Right renal pelvis (tissue), 4 donors: ENCODE measurements around the gene RBM19. TPM values are rescaled to one million over a fixed set of nuclear protein-coding genes. Genes with fewer than 3 reads are reported as not detected.
"Not testable (repeated sequence)": the region's sequence is repeated elsewhere in the genome, so short reads cannot be mapped to it uniquely, and the experiment has no call there.

Source experiments
- DNase-seq, 4 donors: peaks; one replicate each; pipeline ENCODE4 v3.0.0-alpha.2; 2013; ENCODE audit warnings: low read depth in 4 of 4, low spot score in 3 of 4, missing footprints in 1 of 4
- polyA plus RNA-seq, 4 donors: library from polyadenylated mRNA; unstranded; fragments of 120-200 nt; gene quantifications; one replicate each; pipeline ENCODE4 v1.2.1, GENCODE V29; 2013; ENCODE audit not compliant: insufficient read length in 4 of 4

The RBM19 gene
- 10 to 100 TPM; 23.3 to 28.1 (median 27.0) TPM for polyA plus RNA-seq

GRCh38 chr12:113965951-113966797 is at the start of gene RBM19:
Gene RBM19 (minus strand): TSS chr12:113966325. CDS start chr12:113966227, 98 bp downstream.
- DNase-seq, result peak; percentile 97 to 98 (median 98)

GRCh38 chr12:114015851-114016250 is 49.7 kb upstream of the RBM19 start:
- no peak for DNase-seq

DNA sequence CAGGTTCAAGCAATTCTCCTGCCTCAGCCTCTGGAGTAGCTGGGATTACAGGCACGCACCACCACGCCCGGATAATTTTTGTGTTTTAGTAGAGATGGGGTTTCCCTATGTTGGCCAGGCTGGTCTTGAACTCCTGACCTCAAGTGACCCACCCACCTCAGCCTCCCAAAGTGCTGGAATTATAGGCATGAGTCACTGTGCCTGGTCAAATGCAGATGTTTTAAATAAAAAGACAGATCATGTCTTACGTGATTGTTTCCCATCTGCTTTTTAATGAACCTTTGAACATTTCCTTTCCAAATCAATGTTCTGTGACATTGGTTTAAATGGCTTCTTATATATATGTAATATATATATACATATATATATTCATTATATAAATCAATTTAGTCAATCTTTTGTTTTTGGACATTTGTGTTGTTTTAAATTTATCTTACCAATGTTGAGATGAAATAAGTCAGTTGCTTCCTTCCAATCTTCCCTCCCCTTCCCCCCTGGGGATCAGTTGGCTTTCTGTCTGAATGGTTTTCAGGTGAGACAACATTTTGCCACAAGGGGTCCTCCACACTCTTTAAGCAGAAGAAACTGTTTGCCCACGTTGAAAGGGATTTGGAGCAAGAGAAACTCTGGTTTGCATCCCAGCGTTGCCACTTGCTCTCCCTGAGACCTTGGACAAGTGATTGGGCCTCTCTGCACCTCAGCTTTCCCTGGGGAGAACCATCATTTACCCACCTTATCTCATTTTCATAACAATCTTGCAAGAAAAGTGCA is 47.6 kb upstream of the RBM19 start:
- no peak for DNase-seq

DNA sequence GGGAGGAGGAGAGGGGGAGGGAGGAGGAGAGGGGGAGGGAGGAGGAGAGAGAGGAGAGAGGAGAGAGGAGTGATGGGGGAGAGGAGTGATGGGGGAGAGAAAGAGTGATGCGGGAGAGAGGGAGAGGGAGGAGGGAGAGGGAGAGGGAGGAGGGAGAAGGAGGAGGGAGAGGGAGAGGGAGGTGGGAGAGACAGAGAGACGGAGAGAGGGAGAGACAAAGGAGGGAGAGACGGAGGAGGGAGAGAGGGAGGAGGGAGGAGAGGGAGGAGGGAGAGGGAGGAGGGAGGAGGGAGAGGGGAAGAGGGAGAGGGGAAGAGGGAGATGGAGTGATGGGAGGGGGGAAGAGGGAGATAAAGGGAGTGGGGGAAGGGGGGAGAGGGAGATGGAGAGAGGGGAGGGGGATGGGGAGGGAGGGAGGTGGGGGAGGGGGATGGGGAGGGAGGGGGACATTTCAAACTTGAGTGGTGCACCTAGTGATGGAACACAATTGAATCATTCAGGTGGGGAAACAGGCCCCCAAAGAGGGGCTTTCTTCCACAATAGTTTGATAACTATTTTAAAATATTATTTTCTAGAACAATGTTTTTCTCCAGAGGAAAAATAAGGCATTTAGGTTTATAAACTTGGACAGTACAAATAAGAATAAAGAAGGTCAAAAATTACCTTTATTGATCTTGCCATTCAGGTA is 46.8 kb upstream of the RBM19 start:
- no peak for DNase-seq

DNA sequence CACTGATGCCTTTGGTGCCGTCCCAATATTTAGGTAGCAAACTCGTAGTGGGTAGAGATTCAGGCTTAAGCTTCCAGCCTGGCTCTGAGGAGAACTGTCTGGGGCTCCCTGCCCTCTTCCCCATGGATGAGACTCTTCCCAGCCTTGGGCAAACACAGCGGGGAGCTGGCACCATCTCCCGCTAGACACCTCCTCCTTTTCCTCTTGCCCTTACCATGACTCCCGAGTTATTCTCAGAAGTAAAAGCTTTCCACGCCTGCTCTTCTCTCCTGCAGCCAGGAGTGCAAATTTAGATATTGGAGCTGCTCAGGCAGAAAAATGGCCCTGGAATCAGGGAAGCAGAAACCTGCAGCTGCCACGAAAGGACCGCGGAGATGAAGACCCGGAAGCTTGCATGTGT is 45.6 kb upstream of the RBM19 start:
- no peak for DNase-seq

- no peak for DNase-seq
Measured at GRCh38 chr12:114006482-114007425, 40.6 kb upstream of the RBM19 start.

GRCh38 chr12:114004402-114004801 is 38.3 kb upstream of the RBM19 start:
- DNase-seq, result no peak

DNA sequence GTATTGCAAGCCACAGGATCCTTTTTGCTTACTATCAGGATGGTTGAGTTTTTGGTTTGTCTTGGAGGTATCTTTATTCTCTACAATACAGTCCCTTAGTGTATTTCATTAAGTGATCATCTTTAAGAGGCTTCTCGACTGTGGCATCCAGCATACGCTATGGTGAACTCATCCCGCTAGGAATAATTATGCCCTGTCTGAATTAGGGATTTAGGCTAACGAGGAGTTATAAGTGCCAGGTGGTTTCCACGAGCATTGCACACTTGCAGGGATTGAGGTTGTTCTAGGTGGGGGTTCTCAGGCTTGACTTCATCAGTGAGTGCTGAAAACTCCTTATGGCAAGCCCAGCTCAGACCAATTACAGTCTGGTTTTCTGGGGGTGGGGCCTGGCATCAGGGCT is 37.2 kb upstream of the RBM19 start:
- DNase-seq, result no peak

- DNase-seq, result no peak
Measured at GRCh38 chr12:114001511-114002340, 35.6 kb upstream of the RBM19 start.

DNA sequence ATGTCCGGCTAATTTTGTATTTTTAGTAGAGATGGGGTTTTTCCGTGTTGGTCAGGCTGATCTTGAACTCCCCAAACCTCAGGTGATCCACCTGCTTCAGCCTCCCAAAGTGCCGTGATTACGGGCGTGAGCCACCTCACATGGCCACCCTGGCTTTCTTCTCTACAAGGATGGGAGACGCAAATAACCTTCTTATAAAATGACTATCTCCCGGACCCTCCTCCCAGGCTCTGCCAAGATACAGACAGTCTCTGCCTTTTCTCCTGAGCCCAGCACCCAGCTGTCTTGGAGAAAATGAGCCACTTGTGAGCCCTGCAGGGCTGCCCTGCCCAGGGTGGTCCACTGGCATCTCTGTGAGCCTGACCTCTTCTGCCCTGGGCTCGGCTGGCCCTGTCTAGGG is 34.7 kb upstream of the RBM19 start:
- no peak for DNase-seq

- not testable (repeated sequence) for DNase-seq
Measured at GRCh38 chr12:114000261-114000660, 34.1 kb upstream of the RBM19 start.

GRCh38 chr12:113997365-113997764 is 31.2 kb upstream of the RBM19 start:
- no peak for DNase-seq

DNA sequence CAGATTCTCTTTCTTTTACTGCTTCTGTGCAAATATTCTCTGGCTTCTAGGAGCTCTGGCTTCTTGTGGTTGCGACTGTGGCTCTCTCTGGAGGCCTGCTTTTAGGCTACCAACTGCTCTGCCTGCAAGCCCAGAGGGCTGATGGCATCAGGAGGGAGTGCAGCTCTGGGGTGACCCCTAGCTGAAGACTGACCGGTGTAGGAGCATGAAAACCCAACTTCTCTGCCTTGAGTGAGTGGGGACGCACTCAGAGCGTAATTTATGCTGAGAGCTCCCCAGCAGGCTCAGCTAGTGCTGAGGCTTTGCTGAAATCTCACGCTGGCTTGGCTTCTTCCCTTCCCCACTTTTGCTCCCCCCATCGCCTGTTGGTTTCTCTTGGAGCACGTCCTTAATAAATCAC is 29.9 kb upstream of the RBM19 start:
- DNase-seq, result no peak

GRCh38 chr12:113994051-113994450 is 27.9 kb upstream of the RBM19 start:
- DNase-seq, result no peak

DNA sequence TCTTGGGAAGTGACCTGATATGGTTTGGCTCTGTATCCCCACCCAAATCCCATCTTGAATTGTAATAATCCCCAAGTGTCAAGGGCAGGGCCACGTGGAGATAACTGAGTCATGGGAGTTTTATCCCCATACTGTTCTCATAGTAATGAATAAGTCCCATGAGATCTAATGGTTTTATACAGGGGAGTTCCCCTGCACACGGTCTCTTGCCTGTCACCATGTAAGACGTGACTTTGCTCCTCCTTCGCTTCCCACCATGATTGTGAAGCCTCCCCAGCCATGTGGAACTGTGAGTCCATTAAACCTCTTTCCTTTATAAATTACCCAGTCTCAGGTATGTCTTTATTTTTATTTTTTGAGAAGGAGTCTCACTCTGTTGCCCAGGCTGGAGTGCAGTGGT is 26.6 kb upstream of the RBM19 start:
- DNase-seq, result not testable (repeated sequence)

- no peak for DNase-seq
Measured at GRCh38 chr12:113991224-113992044, 25.3 kb upstream of the RBM19 start.

GRCh38 chr12:113990250-113991223 is 24.4 kb upstream of the RBM19 start:
- DNase-seq, result peak in 2 of 4 donors; percentile 7 to 11
